ENCODE data around the gene AVEN. TPM values are rescaled to one million over a fixed set of nuclear protein-coding genes. Genes with fewer than 3 reads are reported as not detected.

Gene AVEN
- total RNA-seq, 1 donor from 2014 or later, result 8.9 TPM

Other genes starting within 250 kb of the AVEN start
- gene CHRM5, start 70.7 kb downstream of the AVEN start, total RNA-seq, result not detected
- 38.1 TPM for gene EMC7, start 62.7 kb upstream of the AVEN start, total RNA-seq
- 0.93 TPM for gene PGBD4, start 62.9 kb upstream of the AVEN start, total RNA-seq
- gene KATNBL1, start 170.9 kb upstream of the AVEN start, total RNA-seq, result 12.0 TPM
- gene EMC4, start 185.8 kb upstream of the AVEN start, total RNA-seq, result 57.6 TPM